SK-N-SH (cell line): ENCODE measurements around the gene EMX2. TPM values are rescaled to one million over a fixed set of nuclear protein-coding genes. Genes with fewer than 3 reads are reported as not detected.

Source experiments
- CTCF ChIA-PET: fragments of 300-600, 350-600 bp; formaldehyde crosslinking; extraction: SDS; loops from one replicate; lab custom pipeline; 2021; lab: Yijun Ruan, JAX
- POLR2A ChIA-PET: fragments of 350-600 bp; sonication (Branson Sonifier 250); formaldehyde crosslinking; extraction: SDS; loops from one replicate; lab custom pipeline; 2020; ENCODE audit warnings: antibody characterized with exemption, inconsistent platforms; lab: Yijun Ruan, JAX
- DNase-seq: peaks from one replicate; pipeline ENCODE4 v3.0.0; 2012
- H2AFZ ChIP-seq: fragments of 200-600 bp; sonication (generic); 2 replicates; pipeline ENCODE4 v1.8.1; 2016; ENCODE audit warnings: antibody characterized with exemption, mild to moderate bottlenecking, low read depth
- H3F3A ChIP-seq: fragments of 200-600 bp; sonication (generic); replicated peaks from 2 replicates; pipeline ENCODE3; 2016; ENCODE audit warnings: antibody characterized with exemption, mild to moderate bottlenecking; ENCODE audit not compliant: insufficient read depth
- H3K27ac ChIP-seq, 2 experiments: fragments of 200-500 bp in 1 of 2; fragments of 200-600 bp in 1 of 2; sonication (Bioruptor generic) in 1 of 2; sonication (generic), shearing (Covaris generic) in 1 of 2; 2 replicates each; pipeline versions ENCODE4 v1.5.1 to v1.6.1; 2014 to 2016; ENCODE audit warnings: low read depth in 2 of 2, inconsistent platforms in 1 of 2, low read length in 1 of 2, mild to moderate bottlenecking in 1 of 2, mixed read lengths in 1 of 2
- H3K27me3 ChIP-seq: fragments of 200-600 bp; sonication (generic), shearing (Covaris generic); 2 replicates; pipeline ENCODE4 v1.6.1; 2016; ENCODE audit warnings: mixed run types; ENCODE audit not compliant: insufficient read depth
- H3K36me3 ChIP-seq, 2 experiments: fragments of 200-500 bp in 1 of 2; fragments of 200-600 bp in 1 of 2; sonication (Bioruptor generic) in 1 of 2; sonication (generic) in 1 of 2; replicated peaks in 1 of 2; 2 replicates each; pipeline versions ENCODE3 to v1.5.1; 2014 to 2016; ENCODE audit warnings: low read length in 1 of 2, mild to moderate bottlenecking in 1 of 2; ENCODE audit not compliant: insufficient read depth in 2 of 2, control insufficient read depth in 1 of 2
- H3K4me1 ChIP-seq, 2 experiments: fragments of 200-500 bp in 1 of 2; fragments of 200-600 bp in 1 of 2; sonication (Bioruptor generic) in 1 of 2; sonication (generic), shearing (Covaris generic) in 1 of 2; 2 replicates each; pipeline versions ENCODE4 v1.5.1 to v1.6.1; 2014 to 2016; ENCODE audit warnings: low read depth in 1 of 2, low read length in 1 of 2, mixed run types in 1 of 2; ENCODE audit not compliant: insufficient read depth in 2 of 2, control insufficient read depth in 1 of 2
- H3K4me2 ChIP-seq: fragments of 200-600 bp; sonication (generic), shearing (Covaris generic); 2 replicates; pipeline ENCODE4 v1.6.1; 2017; ENCODE audit warnings: mixed run types
- H3K4me3 ChIP-seq, 2 experiments: fragments of 200-500 bp in 1 of 2; fragments of 200-600 bp in 1 of 2; sonication (Bioruptor generic) in 1 of 2; sonication (generic), shearing (Covaris generic) in 1 of 2; 2 replicates each; pipeline versions ENCODE4 v1.5.1 to v1.8.1; 2014 to 2016; ENCODE audit warnings: low read depth in 2 of 2, inconsistent platforms in 1 of 2, low read length in 1 of 2, mild to moderate bottlenecking in 1 of 2, mixed read lengths in 1 of 2, moderate library complexity in 1 of 2
- H3K79me2 ChIP-seq: fragments of 200-600 bp; sonication (generic); 2 replicates; pipeline ENCODE4 v1.8.1; 2017; ENCODE audit warnings: mild to moderate bottlenecking; ENCODE audit not compliant: insufficient read depth
- H3K9ac ChIP-seq: fragments of 200-600 bp; sonication (generic); 2 replicates; pipeline ENCODE4 v1.6.1; 2017; ENCODE audit warnings: mixed run types
- H3K9me2 ChIP-seq: fragments of 200-600 bp; sonication (generic); 2 replicates; pipeline ENCODE4 v1.6.1; 2017; ENCODE audit warnings: mixed run types
- H3K9me3 ChIP-seq: fragments of 200-600 bp; sonication (generic); 2 replicates; pipeline ENCODE4 v1.6.1; 2017; ENCODE audit warnings: mixed run types, mild to moderate bottlenecking, moderate library complexity
- H4K20me1 ChIP-seq: fragments of 200-600 bp; sonication (generic); 2 replicates; pipeline ENCODE4 v1.6.1; 2017; ENCODE audit warnings: mild to moderate bottlenecking, mixed run types; ENCODE audit not compliant: insufficient read depth
- EZH2phosphoT487 ChIP-seq: fragments of 200-600 bp; sonication (generic); IDR thresholded peaks from 2 replicates; pipeline ENCODE4 v1.6.1; 2017; ENCODE audit warnings: low read depth, mixed run types, mild to moderate bottlenecking, antibody characterized with exemption, moderate library complexity, borderline replicate concordance
- TAF1 ChIP-seq: IDR thresholded peaks from 2 replicates; pipeline ENCODE4 v1.6.1; 2012; ENCODE audit warnings: low read depth, mild to moderate bottlenecking, low read length, moderate library complexity, borderline replicate concordance
- TEAD4 ChIP-seq: IDR thresholded peaks from 2 replicates; pipeline ENCODE4 v1.4.0; 2012; ENCODE audit warnings: mild to moderate bottlenecking, borderline replicate concordance; ENCODE audit not compliant: insufficient read depth
- USF2 ChIP-seq: fragments of 150-350 bp; IDR thresholded peaks from 2 replicates; pipeline ENCODE4 v1.6.1; 2017; ENCODE audit warnings: antibody characterized with exemption, low read length, low read depth, borderline replicate concordance
- ZBTB33 ChIP-seq: IDR thresholded peaks from 2 replicates; pipeline ENCODE4 v1.4.0; 2012; ENCODE audit warnings: low read depth, borderline replicate concordance
- WGBS: methylation state at CpG from one replicate; pipeline ENCODE4 v1.1.6; 2017; ENCODE audit warnings: low lambda C conversion rate; 5-methylcytosine and 5-hydroxymethylcytosine counted together
- polyA plus RNA-seq, 3 experiments: library from polyadenylated mRNA; depleted of rRNA; stranded (reverse); fragments of >200 nt; gene quantifications; 2 replicates each; pipeline ENCODE4 v1.2.3, GENCODE V29; 2012

EMX2 gene
- polyA plus RNA-seq, 1 of the 3 experiments (the other 2 are of a cell fraction): not detected

- Histone ChIP-seq H3K9ac (no peak overlapping the region), H3K79me2 (no peaks in the 10 kb centered on the region), H2AFZ (no peak overlapping the region), H3K4me2 (0 out of 2 replicates have a peak overlapping the region, but pooled peaks have one; percentile 67), H3K27me3 (peaks cover 59% of the 10 kb centered on the region), H3K27ac (no peak overlapping the region), H3K9me3 (no peaks in the 10 kb centered on the region), H4K20me1 (no peaks in the 10 kb centered on the region), H3F3A (no peaks in the 10 kb centered on the region), H3K9me2 (no peaks in the 10 kb centered on the region), H3K4me1 (peaks cover 0 to 21% of the 10 kb centered on the region in 2 experiments; a peak in 1 of 4 replicates), H3K36me3 (no peaks in the 10 kb centered on the region), H3K4me3 (no peak overlapping the region)
- ChIA-PET CTCF (interaction anchor here (0.6 to 10.8 kb wide), 11 partner anchors 9 to 924 kb away, joined by 3 to 189 read pairs (median 5); partner anchors contain the start of gene EMX2), POLR2A (interaction anchor here (1.1 kb wide), 1 partner anchor 703 kb away, joined by 3 read pairs; no protein-coding TSS in a partner anchor)
- 15% methylated on average over 24 of the region's 24 CpGs for WGBS
- DNase-seq: no peak
- TF ChIP-seq USF2 (no peak), EZH2phosphoT487 (peak; percentile 60; the same call in 1 of the 2 replicates)
Measured at GRCh38 chr10:117533507-117534281, 8.9 kb upstream of the EMX2 start.

- H3K4me1 ChIP-seq: peaks cover 0 to 21% of the 10 kb centered on the region in 2 experiments; a peak in 1 of 4 replicates
- no peaks in the 10 kb centered on the region for H3K79me2 ChIP-seq
- no peaks in the 10 kb centered on the region for H4K20me1 ChIP-seq
- H3K9ac ChIP-seq: no peak overlapping the region
- H3K9me2 ChIP-seq: no peaks in the 10 kb centered on the region
- H3K36me3 ChIP-seq: no peaks in the 10 kb centered on the region
- peak overlapping the region; percentile 67; the same call in 1 of the 2 replicates for H3K4me2 ChIP-seq
- no peak for DNase-seq
- ChIA-PET CTCF (interaction anchor here (1.1 to 10.8 kb wide), 7 partner anchors 8 to 888 kb away, joined by 3 to 189 read pairs (median 16); partner anchors contain the start of gene EMX2), POLR2A (interaction anchor here (1.1 kb wide), 1 partner anchor 702 kb away, joined by 3 read pairs; no protein-coding TSS in a partner anchor)
- no peak overlapping the region for H2AFZ ChIP-seq
- H3K27ac ChIP-seq: no peak overlapping the region
- no peaks in the 10 kb centered on the region for H3K9me3 ChIP-seq
- H3K4me3 ChIP-seq: peak overlapping the region; percentile 32 to 57
- WGBS: 8% methylated on average over 23 of the region's 76 CpGs
- peaks cover 69% of the 10 kb centered on the region for H3K27me3 ChIP-seq
- H3F3A ChIP-seq: no peaks in the 10 kb centered on the region
- TF ChIP-seq TEAD4 (no peak), TAF1 (no peak), ZBTB33 (no peak)
Measured at GRCh38 chr10:117534321-117535297, 7.9 kb upstream of the EMX2 start.
